Vagina (tissue), 2 donors: ENCODE results near the gene CCSER2.

ENCODE experiments used
- POLR2A ChIP-seq, 2 donors: fragments of 450-650 bp; IDR thresholded peaks; one replicate each; pipeline ENCODE4 v1.6.1; 2017; ENCODE audit warnings: antibody characterized with exemption in 2 of 2, mild to moderate bottlenecking in 2 of 2, moderate library complexity in 2 of 2
- TF ChIP-seq, protein P1 (sequence below), 3 experiments: fragments of 450-650 bp in 2 of 3; fragments of 200-600 bp in 1 of 3; sonication (generic) in 1 of 3; IDR thresholded peaks; one replicate each; pipeline ENCODE4 v1.5.1; 2017 to 2019; ENCODE audit warnings: antibody characterized with exemption in 3 of 3, mild to moderate bottlenecking in 2 of 3, moderate library complexity in 2 of 3

DNA sequence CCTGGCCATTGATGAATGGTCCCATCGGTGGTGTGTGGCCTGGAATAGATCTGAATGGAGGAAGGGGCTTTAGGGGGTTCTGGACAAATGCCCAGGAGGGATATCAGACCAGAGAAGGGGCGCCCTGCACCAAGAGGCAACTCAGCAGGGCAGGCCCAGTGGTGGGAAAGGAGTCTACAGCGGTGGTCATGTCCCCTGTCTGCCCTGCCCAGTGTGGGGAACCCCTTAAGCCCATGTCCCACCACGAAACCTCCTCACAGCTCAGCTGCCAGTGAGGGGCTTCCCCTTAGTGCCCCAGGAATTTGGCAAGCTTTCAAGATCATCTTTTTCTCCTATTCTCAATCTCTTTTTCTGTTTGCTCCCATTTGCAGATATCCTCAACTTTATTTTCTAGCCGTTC is 14.1 kb upstream of the CCSER2 start:
- no peak for TF ChIP-seq POLR2A (IDR thresholded peaks at IDR 0.05)
- TF ChIP-seq, protein P1, sequence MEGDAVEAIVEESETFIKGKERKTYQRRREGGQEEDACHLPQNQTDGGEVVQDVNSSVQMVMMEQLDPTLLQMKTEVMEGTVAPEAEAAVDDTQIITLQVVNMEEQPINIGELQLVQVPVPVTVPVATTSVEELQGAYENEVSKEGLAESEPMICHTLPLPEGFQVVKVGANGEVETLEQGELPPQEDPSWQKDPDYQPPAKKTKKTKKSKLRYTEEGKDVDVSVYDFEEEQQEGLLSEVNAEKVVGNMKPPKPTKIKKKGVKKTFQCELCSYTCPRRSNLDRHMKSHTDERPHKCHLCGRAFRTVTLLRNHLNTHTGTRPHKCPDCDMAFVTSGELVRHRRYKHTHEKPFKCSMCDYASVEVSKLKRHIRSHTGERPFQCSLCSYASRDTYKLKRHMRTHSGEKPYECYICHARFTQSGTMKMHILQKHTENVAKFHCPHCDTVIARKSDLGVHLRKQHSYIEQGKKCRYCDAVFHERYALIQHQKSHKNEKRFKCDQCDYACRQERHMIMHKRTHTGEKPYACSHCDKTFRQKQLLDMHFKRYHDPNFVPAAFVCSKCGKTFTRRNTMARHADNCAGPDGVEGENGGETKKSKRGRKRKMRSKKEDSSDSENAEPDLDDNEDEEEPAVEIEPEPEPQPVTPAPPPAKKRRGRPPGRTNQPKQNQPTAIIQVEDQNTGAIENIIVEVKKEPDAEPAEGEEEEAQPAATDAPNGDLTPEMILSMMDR (IDR thresholded peaks at IDR 0.05): no peak
